Fibroblast of the aortic adventitia (primary cell): ENCODE results near the gene MICALL2. TPM values are rescaled to one million over a fixed set of nuclear protein-coding genes. Genes with fewer than 3 reads are reported as not detected.
A peak's percentile ranks its signal among the peaks of the same experiment; 100 is the strongest.

ENCODE experiments used
- DNase-seq: peaks from one replicate; pipeline ENCODE4 v3.0.0-alpha.2; 2010; ENCODE audit warnings: low read depth
- H3K4me3 ChIP-seq: 2 replicates; pipeline ENCODE4 v1.5.1; 2011; ENCODE audit warnings: low read depth, mild to moderate bottlenecking, control low read depth, low read length, moderate library complexity
- total RNA-seq: library from RNA; depleted of rRNA; stranded (reverse); fragments of >200 nt; gene quantifications from 2 replicates; pipeline ENCODE4 v1.2.3, GENCODE V29; 2012; ENCODE audit warnings: low replicate concordance
- TF ChIP-seq, protein P1 (sequence below): IDR thresholded peaks from 2 replicates; pipeline ENCODE4 v1.5.1; 2011; ENCODE audit warnings: mild to moderate bottlenecking, low read length, control low read depth, inconsistent platforms; ENCODE audit not compliant: insufficient read depth

The MICALL2 gene
- total RNA-seq, 1 donor: 21.5 TPM

DNA sequence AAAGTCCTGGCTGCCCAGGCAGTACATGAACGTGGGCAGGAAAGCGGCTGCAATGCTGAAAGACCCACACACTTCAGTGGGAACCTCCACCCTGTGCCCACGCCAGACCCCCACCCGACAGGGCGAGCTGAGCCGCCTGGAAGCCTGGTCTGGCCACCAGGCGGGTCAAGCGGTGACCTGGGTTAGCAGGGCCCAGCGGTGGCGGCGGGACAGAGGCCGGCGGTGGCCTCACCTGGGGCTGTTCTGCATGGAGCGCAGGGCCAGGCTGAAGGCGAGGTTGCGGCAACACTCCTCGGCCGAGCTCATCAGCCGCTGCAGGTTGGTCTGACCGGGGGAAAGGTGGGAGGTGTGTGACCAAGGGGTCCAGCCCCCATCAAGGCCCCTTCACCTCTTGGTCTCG, 11.6 kb upstream of the MICALL2 start:
- H3K4me3 ChIP-seq: no peak overlapping the region
- TF ChIP-seq, protein P1, sequence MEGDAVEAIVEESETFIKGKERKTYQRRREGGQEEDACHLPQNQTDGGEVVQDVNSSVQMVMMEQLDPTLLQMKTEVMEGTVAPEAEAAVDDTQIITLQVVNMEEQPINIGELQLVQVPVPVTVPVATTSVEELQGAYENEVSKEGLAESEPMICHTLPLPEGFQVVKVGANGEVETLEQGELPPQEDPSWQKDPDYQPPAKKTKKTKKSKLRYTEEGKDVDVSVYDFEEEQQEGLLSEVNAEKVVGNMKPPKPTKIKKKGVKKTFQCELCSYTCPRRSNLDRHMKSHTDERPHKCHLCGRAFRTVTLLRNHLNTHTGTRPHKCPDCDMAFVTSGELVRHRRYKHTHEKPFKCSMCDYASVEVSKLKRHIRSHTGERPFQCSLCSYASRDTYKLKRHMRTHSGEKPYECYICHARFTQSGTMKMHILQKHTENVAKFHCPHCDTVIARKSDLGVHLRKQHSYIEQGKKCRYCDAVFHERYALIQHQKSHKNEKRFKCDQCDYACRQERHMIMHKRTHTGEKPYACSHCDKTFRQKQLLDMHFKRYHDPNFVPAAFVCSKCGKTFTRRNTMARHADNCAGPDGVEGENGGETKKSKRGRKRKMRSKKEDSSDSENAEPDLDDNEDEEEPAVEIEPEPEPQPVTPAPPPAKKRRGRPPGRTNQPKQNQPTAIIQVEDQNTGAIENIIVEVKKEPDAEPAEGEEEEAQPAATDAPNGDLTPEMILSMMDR: no peak
- DNase-seq: no peak

DNA sequence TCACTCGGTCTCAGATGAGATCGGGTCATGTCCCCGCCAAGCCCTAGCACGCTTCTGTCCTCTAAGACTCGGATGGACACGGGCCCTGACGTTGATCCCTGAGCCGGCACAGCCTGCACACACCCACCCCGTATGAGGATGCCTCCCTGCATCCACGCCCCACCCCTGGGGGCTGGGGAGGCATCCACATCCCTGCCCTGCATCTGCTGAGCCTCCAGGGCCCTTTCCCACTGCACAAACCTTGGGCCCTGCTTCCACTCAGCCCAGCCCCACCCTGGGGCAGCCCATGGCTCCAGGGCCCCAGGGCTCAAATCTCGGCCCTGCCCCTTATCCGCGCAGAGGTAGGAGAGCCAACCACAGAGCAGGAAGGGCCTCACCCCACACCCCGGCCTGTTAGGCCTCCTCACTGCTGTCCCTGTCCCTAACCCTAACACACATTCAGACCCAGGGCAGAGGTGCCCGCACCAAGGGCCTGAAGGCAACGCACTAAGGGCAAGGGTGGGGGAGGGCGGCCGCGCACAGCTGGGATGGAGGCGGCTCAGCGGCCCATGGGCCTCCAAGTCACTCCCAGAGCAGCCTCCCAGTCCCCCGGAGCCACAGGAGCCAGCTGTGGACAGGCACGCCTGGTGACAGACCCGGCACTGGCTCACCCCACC, 9.5 kb upstream of the MICALL2 start:
- TF ChIP-seq, protein P1: no peak
- no peak overlapping the region for H3K4me3 ChIP-seq
- no peak for DNase-seq

DNA sequence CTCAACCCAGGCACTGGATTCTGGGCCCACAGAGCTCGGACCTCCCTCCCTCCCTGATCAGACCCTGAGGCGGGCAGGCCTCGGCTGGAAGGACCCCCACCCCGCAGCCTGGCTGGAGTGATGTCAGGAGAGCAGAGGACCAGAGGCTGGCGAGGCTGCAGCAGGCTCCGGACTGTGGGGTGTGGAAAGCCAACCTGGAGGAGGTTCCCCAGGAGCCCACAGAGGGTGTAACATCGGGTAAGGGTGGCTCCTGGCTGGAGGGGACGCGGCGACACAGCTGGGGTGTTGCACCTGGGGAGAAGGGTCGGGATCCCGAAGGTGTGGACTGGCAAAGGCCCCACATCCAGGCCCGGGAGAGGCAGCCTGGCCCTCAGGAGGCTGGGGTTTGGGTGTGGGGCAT, 8.9 kb upstream of the MICALL2 start:
- H3K4me3 ChIP-seq: no peak overlapping the region
- TF ChIP-seq, protein P1: no peak
- no peak for DNase-seq

DNA sequence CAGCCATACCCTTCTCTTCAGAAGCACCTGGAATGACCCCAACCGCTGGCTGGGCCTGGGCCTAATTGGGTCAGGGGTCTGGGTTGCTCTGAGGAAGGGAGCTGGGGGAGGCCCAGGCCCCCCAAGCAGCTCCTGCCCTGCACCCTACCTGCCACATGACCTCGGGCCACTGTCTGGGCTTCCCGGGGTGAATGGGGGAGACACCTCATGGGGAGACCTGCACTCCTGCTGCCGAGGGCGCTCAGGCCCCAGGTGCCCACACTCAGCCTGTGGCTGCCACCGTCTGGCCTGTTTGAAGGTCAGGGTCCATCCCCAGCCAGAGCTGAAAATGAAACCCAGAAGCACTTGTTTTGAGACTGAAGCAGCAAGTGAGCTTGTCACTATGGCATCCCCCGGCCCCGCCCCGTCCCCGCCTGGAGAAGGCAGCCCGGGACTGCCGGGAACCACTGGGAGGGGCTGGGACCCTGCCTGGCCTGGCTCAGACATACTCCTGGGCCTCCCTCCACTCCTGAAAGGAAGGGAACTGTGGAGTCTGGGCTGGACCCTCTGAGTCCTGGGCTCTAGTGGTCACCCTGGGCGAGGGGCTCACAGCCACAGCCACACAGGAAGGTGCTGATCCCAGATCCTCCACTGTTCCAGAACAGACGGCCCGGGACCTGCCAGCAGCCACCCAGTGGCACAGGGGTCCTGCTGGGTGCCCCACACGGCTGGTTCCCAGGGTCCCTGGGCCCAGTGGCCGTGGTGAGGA, 7.4 kb upstream of the MICALL2 start:
- TF ChIP-seq, protein P1: no peak

DNA sequence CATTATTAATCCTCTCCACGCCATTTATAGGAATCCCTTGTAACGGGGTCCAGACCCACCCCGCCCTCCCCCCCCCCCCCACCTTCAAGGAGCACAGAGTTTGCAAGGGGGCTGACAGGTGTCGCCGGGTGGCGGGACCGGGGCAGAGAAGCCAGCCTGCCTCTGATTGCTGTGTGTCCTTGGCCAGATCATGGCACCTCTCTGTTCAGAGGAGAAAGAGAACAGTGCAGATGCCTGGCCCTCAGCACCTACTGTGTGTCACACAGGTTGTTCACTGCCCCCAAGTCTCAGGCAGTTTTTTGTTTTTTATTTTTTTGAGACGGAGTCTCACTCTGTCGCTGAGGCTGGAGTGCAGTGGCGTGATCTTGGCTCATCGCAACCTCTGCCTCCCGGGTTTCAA, 5.4 kb upstream of the MICALL2 start:
- H3K4me3 ChIP-seq: no peak overlapping the region
- TF ChIP-seq, protein P1: no peak
- DNase-seq: no peak

More for the DNA sequence above, 7.4 kb upstream of the MICALL2 start:
- H3K4me3 ChIP-seq: no peak overlapping the region
- peak; percentile 56 for DNase-seq

DNA sequence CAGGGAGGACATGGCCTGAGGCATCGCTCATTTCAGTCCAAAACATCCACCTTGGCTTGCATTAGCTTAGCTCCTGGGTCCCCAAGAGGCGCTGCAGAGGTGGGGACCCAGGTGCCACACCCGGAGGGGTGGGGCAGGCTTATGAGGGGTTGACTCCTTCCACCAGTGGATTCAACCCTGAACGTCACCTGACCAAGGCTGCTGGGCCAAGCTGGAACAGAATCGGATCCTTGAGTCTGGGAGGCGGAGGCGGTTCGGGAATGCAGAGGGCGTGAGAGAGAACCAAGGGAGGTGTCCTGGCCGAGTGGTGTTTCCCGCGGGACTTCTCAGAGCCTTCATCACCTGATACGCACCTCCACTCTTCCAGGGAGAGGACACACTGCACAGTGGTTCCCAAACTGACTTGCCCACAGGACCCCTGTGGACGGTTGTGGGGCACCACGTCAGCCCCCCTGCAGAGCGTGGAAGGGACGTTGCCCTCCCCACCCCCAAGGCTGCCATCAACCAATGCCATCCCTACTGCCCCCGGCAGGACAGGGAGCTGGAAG, 4.5 kb upstream of the MICALL2 start:
- TF ChIP-seq, protein P1: no peak
- peak; percentile 14 for DNase-seq
- H3K4me3 ChIP-seq: no peak overlapping the region
